ENCODE data around the gene CBX2. TPM values are rescaled to one million over a fixed set of nuclear protein-coding genes. Genes with fewer than 3 reads are reported as not detected.

Gene CBX2
- total and polyA plus RNA-seq, 12 donors: 0.06 to 3.4 (median 0.82) TPM

DNA sequence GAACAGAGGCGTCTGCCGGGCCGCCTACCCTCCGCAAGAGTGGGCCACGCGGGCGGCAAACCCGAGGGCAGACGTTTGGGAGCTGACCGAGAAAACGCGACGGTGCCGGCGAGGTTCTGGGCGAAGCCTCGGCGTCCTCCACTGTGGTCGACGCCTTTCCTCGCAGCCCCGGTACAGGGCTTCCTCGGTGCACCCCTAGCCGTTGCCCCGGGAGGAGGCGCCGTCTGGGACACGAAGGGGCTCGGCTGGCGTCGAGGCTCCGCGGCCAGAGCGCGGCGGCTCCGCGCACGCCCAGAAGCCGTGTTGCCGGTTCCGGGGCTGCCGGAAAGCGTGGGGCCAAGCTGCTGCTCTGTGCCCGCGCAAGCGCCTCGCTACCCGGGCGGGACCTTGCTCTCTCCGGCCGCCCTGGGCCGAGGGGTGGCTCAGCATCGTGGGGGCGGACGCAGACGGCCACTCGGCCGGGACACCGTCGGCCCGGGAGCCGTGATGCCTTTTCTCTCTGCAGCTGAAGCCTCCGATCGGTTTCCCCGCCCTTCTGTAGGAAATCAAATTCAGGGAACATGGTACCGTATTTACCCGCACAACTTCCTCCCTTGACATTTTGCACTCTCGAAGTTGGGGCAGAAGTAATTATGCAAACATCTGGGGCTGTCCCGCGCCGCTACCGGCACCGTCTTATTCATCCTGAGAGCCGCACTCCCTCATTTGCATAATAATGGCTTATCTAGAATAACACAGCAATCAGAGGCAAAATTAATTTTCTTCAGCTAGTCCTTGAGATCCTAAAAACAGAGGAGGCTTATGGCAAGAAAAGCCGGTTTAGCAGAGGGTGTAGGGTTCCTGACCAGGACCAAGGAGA, 26.3 kb downstream of the CBX2 start:
- peaks cover 0 to 6% of the 10 kb centered on the region in 2 donors for H3K4me1 ChIP-seq (replicated peaks in 1 of 2)
- 3 to 4% (median 3%) methylated on average over 26 to 76 of the region's 76 CpGs for WGBS, 4 donors
- intact Hi-C loops (cut with DNase I): loop anchor here in 1 of 2 donors (5.0 kb wide), 1 partner anchor 33 kb away; the partner anchor contains the start of gene CBX4

GRCh38 chr17:79804856-79805696, 27.1 kb downstream of the CBX2 start:
- H3K9me3 ChIP-seq (replicated peaks in 1 of 3): no peaks in the 10 kb centered on the region
- peaks cover 93% of the 10 kb centered on the region for H3K27me3 ChIP-seq
- WGBS, 4 donors: 13 to 24% (median 17%) methylated on average over 19 to 22 of the region's 22 CpGs
- peaks cover 0 to 6% of the 10 kb centered on the region in 2 donors for H3K4me1 ChIP-seq (replicated peaks in 1 of 2)
- DNase-seq: no peak
- no peak for TF ChIP-seq POLR2A (IDR thresholded peaks at IDR 0.05)
- TF ChIP-seq, protein P1, sequence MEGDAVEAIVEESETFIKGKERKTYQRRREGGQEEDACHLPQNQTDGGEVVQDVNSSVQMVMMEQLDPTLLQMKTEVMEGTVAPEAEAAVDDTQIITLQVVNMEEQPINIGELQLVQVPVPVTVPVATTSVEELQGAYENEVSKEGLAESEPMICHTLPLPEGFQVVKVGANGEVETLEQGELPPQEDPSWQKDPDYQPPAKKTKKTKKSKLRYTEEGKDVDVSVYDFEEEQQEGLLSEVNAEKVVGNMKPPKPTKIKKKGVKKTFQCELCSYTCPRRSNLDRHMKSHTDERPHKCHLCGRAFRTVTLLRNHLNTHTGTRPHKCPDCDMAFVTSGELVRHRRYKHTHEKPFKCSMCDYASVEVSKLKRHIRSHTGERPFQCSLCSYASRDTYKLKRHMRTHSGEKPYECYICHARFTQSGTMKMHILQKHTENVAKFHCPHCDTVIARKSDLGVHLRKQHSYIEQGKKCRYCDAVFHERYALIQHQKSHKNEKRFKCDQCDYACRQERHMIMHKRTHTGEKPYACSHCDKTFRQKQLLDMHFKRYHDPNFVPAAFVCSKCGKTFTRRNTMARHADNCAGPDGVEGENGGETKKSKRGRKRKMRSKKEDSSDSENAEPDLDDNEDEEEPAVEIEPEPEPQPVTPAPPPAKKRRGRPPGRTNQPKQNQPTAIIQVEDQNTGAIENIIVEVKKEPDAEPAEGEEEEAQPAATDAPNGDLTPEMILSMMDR (IDR thresholded peaks at IDR 0.05): no peak
- no peak overlapping the region for H3K4me3 ChIP-seq
- H3K27ac ChIP-seq: no peak overlapping the region
- H3K36me3 ChIP-seq (replicated peaks in 1 of 2): no peaks in the 10 kb centered on the region
- intact Hi-C loops (cut with DNase I): loop anchor here in 1 of 2 donors (5.0 kb wide), 1 partner anchor 32 kb away; the partner anchor contains the start of gene CBX4

More for the DNA sequence above, 26.3 kb downstream of the CBX2 start:
- TF ChIP-seq, protein P1 (IDR thresholded peaks at IDR 0.05): no peak
- TF ChIP-seq POLR2A (IDR thresholded peaks at IDR 0.05): no peak
- no peak for DNase-seq
- Histone ChIP-seq H3K4me3 (no peak overlapping the region), H3K27ac (no peak overlapping the region), H3K36me3 (replicated peaks in 1 of 2) (no peaks in the 10 kb centered on the region), H3K9me3 (replicated peaks in 1 of 3) (no peaks in the 10 kb centered on the region), H3K27me3 (peaks cover 95% of the 10 kb centered on the region)

DNA sequence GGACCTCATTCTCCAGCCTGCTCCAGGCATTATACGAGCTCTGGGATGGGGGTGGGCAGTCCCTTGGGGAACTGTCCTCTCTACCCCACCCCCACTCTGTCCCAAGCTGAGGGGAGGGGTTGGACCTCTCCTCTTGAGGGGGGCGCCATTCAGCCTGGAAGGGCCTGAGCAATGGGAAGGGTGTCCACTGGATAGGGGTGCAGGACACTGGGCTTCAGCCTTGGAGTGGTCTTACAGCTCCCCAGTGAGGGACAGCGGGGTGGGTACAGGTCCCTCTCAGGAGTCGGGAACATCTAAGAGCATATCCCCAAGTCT, 28.5 kb downstream of the CBX2 start:
- TF ChIP-seq POLR2A (IDR thresholded peaks at IDR 0.05): no peak
- TF ChIP-seq, protein P1 (IDR thresholded peaks at IDR 0.05): no peak
- H3K4me3 ChIP-seq: no peak overlapping the region
- H3K27ac ChIP-seq: no peak overlapping the region
- WGBS, 4 donors: 0 to 23% (median 16%) methylated on average over 1 to 4 of the region's 4 CpGs
- H3K9me3 ChIP-seq (replicated peaks in 1 of 3): no peaks in the 10 kb centered on the region
- intact Hi-C loops (cut with DNase I): no loop called here
- H3K4me1 ChIP-seq (replicated peaks in 1 of 2): peaks cover 0 to 5% of the 10 kb centered on the region in 2 donors
- H3K27me3 ChIP-seq: peaks cover 87% of the 10 kb centered on the region
- DNase-seq: no peak
- no peaks in the 10 kb centered on the region for H3K36me3 ChIP-seq (replicated peaks in 1 of 2)
